ENCODE data around the gene AFTPH.

AFTPH gene

GRCh38 chr2:64523666-64524603 is at the start of gene AFTPH:
TSS of gene AFTPH (plus strand) at chr2:64524328. CDS start at chr2:64551475, 27,147 bp downstream.
- DNase-seq: peak; percentile 96

GRCh38 chr2:64474636-64475035 is 49.5 kb upstream of the AFTPH start:
- DNase-seq: no peak

GRCh38 chr2:64477037-64477436 is 47.1 kb upstream of the AFTPH start:
- DNase-seq: no peak

GRCh38 chr2:64477979-64478378 is 46.1 kb upstream of the AFTPH start:
- DNase-seq: no peak

- no peak for DNase-seq
Measured at GRCh38 chr2:64478502-64479230, 45.5 kb upstream of the AFTPH start.

- DNase-seq: no peak
Measured at GRCh38 chr2:64479259-64480117, 44.6 kb upstream of the AFTPH start.

DNA sequence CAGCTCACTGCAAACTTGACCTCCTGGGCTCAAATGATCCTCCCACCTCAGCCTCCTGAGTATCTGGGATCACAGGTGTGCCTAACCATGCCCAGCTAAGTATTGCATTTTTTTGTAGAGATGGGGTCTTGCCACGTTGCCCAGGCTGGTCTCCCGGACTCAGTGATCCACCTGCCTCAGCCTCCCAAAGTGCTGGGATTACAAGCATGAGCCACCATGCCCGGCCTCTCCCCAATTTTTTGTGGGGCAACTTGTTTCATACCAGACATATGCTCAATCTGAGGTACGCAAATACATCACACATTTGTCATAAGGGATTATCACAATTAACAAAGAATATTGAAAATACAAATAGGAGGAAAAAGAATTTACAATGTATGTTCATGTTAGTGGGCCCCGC is 42.5 kb upstream of the AFTPH start:
- DNase-seq: no peak

DNA sequence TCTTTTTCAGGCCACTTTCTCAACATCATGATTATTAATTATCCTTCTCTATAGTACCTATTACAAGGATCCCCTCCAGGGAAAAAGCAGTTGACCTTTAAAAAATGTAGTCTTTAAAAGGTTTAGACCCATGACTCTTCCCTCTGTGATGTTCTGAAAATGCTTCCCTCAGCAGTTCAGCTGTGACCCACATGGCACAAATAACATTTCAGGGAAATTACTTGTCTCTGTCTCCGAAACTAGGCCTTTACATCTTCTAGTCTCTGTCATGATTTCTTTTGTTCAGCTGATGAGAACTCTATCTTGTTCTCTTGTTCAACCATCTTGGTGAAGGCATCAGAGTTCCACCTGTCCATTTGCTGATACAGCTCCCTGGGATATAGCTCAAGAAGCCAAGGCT is 41.9 kb upstream of the AFTPH start:
- no peak for DNase-seq

DNA sequence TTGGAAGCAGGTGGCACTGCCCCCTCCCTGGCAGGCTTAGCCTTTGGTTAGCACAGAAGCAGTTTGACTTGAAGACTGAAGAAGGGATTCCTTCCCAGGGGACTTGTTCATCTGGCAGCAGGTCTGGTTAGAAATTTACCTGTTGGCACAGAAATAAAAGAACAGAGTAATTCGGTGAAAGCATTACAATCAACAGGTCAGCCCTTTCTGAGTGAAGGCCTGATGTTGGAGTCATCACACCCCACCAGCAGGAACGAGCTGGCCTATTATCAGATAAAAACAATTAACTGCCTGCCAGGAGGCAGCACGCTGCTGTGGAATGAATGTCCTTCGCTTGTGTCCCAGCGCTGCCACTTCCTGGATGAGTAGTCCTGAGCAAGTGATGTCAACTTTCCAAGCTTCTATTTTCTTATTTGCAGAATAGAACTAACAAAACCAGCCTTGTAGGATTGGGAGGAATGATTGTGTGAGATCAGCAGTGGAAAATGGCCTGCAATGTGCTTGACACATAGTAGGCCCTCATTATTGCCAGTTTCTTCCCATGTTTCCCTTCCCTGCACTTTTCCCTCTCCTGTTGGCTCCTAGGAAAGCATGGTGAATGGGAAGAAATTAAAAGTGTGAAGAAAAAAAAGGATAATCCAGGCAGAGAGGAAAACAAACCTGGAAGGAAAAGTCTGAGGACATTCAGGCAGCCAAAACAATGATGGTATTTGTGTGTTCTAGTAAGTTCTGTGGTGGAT is 41.2 kb upstream of the AFTPH start:
- no peak for DNase-seq

DNA sequence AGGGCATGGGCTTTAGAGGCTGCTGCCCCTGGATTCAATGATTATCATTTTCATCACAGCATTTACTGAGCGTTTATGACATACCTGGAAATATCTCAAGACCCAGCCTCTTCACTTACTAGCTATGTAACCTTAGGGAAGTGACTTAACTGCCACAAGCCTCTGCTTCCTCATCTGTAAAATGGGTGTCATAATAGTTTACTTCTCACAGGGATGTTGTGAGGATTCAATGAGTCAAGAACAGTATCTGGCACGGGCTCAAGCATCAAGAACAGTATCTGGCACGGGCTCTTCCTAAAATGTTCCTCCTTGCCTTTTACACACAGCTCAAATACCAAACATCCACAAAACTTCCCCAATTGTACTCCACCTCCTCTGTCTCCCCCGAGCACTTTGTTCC is 38.8 kb upstream of the AFTPH start:
- no peak for DNase-seq

DNA sequence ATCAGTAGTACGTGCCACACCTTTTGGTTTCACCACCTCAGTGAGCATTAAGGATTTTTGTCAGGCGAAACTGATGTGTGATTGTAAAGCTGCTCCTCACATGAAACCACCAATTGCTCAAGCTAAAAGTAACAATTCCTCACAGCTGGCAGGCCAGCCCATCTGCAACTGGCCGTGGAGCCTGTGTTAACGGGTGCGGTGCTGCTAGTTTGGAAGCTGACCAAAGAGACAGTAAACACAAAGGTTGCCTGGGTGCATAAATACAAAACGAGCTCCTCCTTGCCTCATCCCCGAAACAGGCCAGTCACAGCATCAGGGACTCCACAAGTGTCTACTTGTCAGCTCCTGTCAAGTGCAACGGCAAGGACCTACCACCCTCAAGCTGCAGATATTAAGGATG is 38.2 kb upstream of the AFTPH start:
- no peak for DNase-seq

DNA sequence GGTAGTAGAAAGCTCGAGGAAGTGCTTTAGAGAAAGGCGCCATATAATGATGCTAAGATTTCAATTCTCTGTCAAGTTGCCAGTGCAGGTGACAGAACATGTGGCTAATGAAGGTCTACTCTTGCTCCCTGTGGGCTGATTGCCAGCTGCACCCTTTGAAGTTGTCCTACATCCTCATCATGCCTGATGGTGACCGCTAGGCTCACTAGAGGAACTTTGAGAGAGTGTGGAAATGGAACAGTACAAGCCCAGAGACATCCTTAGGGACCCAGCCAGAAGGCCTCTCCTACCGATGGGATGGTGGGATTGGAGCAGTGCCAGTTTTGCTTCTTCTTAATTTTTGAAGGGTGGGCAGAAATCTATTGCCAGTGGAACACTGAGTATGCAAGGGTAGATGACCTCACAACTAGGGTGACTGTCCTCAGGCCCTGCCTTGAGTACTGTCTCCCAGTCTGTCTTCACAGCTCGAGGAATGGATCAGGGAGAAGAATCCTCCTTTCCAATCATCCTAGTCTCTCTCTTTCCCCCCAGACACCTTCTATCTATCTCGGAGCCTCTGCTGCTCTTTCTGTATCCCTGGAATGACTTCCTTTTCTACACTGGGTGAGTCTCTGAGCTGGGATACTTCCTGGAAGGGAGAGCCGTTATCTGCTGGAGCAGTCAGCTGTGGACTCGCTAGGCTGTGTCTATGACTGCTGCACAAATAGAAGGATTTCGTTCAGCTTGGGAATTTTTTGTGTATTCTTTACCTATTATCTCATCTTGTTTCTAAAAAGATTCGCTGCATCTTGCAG is 36.7 kb upstream of the AFTPH start:
- DNase-seq: no peak

GRCh38 chr2:64488050-64488974 is 35.8 kb upstream of the AFTPH start:
- no peak for DNase-seq

- DNase-seq: no peak
Measured at GRCh38 chr2:64489081-64489751, 34.9 kb upstream of the AFTPH start.

- no peak for DNase-seq
Measured at GRCh38 chr2:64491426-64491825, 32.7 kb upstream of the AFTPH start.

DNA sequence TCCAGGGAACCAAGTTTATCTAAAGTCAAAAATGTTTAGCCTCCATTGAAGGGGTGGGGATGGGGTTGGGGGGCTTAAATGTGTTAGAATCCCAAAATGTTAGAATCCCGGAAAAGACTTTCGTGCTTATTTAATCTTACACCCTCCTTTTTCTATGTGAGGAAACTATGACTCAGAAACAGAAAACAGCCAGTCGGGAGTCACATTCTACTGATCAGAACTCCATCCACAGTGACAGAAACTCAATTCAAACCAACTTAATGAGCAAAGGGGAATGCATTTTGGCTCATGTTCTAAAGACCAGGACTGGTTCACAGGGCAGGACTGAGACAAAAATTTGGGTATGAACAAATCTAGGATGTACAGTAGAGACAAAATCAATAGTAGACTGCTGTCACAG is 31.9 kb upstream of the AFTPH start:
- DNase-seq: no peak

DNA sequence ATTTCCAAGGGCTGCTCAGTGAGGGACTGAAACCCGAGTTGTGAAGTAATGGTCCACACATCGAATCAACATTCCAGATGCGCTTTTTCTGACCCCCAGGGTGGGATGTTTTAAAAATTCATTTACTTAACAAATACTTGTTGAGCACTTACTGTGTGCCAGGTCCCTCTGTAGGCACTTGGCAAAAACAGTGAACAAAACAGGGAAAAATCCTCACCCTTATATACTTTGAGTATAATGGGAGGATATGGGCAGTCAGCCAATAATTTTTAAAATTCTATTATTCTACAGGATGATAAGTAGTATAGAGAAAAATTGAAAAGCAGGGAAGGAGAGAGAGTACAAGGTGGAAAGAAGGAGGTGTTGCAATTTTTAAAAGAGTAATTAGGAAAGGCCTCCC is 31.3 kb upstream of the AFTPH start:
- DNase-seq: no peak

DNA sequence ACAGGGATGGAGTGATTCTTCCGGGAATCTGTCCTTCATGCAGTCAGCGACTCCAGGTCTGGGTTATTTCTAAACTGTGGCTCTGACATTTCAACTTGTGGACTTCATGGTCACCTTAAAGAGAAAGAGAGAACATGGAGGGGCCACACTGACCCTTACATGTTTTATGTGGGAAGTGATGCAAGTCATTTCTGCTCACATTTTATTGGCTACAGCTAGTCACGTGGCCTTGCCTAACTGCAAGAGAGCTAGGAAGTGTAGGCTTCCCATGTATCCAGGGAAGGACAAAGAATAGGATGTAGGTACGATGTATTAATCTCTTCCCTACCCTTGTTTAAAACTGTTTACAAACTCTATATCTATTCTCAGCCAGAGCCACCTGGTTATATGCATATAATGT is 30.3 kb upstream of the AFTPH start:
- DNase-seq: no peak

- DNase-seq: no peak
Measured at GRCh38 chr2:64498438-64498837, 25.7 kb upstream of the AFTPH start.

DNA sequence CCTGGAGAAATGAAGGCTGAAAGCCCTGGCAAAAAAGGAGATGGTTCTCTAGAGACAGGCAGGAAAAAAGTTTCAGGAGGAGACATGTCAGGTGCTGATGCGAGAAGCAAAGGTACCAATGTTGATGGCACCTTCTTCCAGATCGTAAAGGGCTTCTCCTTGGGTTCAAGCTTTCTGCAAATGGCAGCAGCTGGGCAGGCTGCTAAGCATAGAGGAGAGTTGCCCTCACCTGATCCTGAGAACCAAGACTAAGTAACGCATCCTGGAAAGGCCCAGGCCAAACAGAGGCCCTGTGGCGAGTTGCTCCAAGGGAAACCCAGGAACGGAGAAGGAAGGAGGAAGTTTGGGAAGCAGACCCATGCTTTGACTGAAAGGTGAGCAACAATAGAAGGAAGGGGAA is 23.6 kb upstream of the AFTPH start:
- no peak for DNase-seq
